SU-DHL-6 (cell line): ENCODE results near the gene UBTF.

Experiments
- H2AFZ ChIP-seq: fragments of 200-600 bp; sonication (generic); 2 replicates; pipeline ENCODE4 v1.6.1; 2014; ENCODE audit warnings: low read depth, mild to moderate bottlenecking, moderate library complexity, mixed read lengths, antibody characterized with exemption, low read length; ENCODE audit not compliant: severe bottlenecking
- H3F3A ChIP-seq: fragments of 200-600 bp; shearing (Covaris generic); 2 replicates; pipeline ENCODE4 v1.6.0; 2016; ENCODE audit warnings: antibody characterized with exemption, mild to moderate bottlenecking; ENCODE audit not compliant: insufficient read depth
- H3K27ac ChIP-seq: fragments of 200-600 bp; sonication (generic); 2 replicates; pipeline ENCODE4 v1.5.1; 2016; ENCODE audit warnings: low read depth, mild to moderate bottlenecking, low read length, moderate library complexity, mixed read lengths
- H3K27me3 ChIP-seq: fragments of 200-600 bp; sonication (generic), shearing (Covaris generic); 2 replicates; pipeline ENCODE4 v1.6.0; 2014; ENCODE audit warnings: mild to moderate bottlenecking, low read length
- H3K36me3 ChIP-seq: fragments of 200-600 bp; sonication (generic); 2 replicates; pipeline ENCODE4 v1.6.1; 2014; ENCODE audit warnings: mild to moderate bottlenecking, low read length, mixed read lengths
- H3K4me2 ChIP-seq: fragments of 300-600, 200-600 bp; shearing (Covaris generic), sonication (generic); 2 replicates; pipeline ENCODE4 v1.6.0; 2014; ENCODE audit warnings: low read length, low read depth, mild to moderate bottlenecking; ENCODE audit not compliant: poor library complexity, severe bottlenecking
- H3K4me3 ChIP-seq: fragments of 200-600 bp; sonication (generic); 2 replicates; pipeline ENCODE4 v1.5.1; 2014; ENCODE audit warnings: antibody characterized with exemption, low read length, mild to moderate bottlenecking, mixed read lengths; ENCODE audit not compliant: insufficient read depth, poor library complexity, severe bottlenecking
- H3K79me2 ChIP-seq: fragments of 200-600 bp; sonication (generic); 2 replicates; pipeline ENCODE4 v1.6.1; 2014; ENCODE audit warnings: mild to moderate bottlenecking, low read length, moderate library complexity; ENCODE audit not compliant: insufficient read depth
- H3K9ac ChIP-seq: fragments of 200-600 bp; sonication (generic); 2 replicates; pipeline ENCODE4 v1.7.0; 2014; ENCODE audit warnings: mild to moderate bottlenecking, low read length
- H3K9me2 ChIP-seq: fragments of 200-600 bp; sonication (generic); replicated peaks from 2 replicates; pipeline ENCODE4 v1.6.1; 2014; ENCODE audit warnings: low read length; ENCODE audit not compliant: insufficient read depth
- H3K9me3 ChIP-seq: fragments of 200-600 bp; sonication (generic); 2 replicates; pipeline ENCODE4 v1.6.1; 2014; ENCODE audit warnings: low read length, mixed read lengths; ENCODE audit not compliant: insufficient read depth
- H4K20me1 ChIP-seq: fragments of 200-600 bp; sonication (generic); 2 replicates; pipeline ENCODE4 v1.6.1; 2014; ENCODE audit warnings: low read depth, mild to moderate bottlenecking, antibody characterized with exemption, low read length, moderate library complexity, mixed read lengths
- CTCF ChIP-seq: fragments of 200-600 bp; sonication (generic); IDR thresholded peaks from one replicate; pipeline ENCODE4 v1.5.1; 2017; ENCODE audit warnings: antibody characterized with exemption, mild to moderate bottlenecking, low read length, moderate library complexity; ENCODE audit not compliant: insufficient read depth, poor library complexity, severe bottlenecking
- EZH2phosphoT487 ChIP-seq: fragments of 200-600 bp; sonication (generic), shearing (Covaris generic); conservative IDR thresholded peaks from 2 replicates; pipeline ENCODE4 v1.6.1; 2018; ENCODE audit warnings: mild to moderate bottlenecking, antibody characterized with exemption, low read length, moderate library complexity, mixed read lengths

The UBTF gene

GRCh38 chr17:44218344-44219107 is 949 bp downstream of the UBTF start:
- Histone ChIP-seq H3K9me2 (no peaks in the 10 kb centered on the region), H3F3A (peaks cover 19% of the 10 kb centered on the region), H2AFZ (no peak overlapping the region), H3K27me3 (no peaks in the 10 kb centered on the region), H3K4me3 (peak overlapping the region; percentile 82), H3K4me2 (peak overlapping the region; percentile 91), H3K36me3 (peaks cover 11% of the 10 kb centered on the region), H3K9ac (peak overlapping the region; percentile 93), H4K20me1 (no peaks in the 10 kb centered on the region), H3K9me3 (no peaks in the 10 kb centered on the region), H3K27ac (peak overlapping the region; percentile 95), H3K79me2 (peaks cover 31% of the 10 kb centered on the region)
- peak; percentile 80 for TF ChIP-seq CTCF
- TF ChIP-seq EZH2phosphoT487: no peak

GRCh38 chr17:44217738-44218343 is 1.6 kb downstream of the UBTF start:
- Histone ChIP-seq H3K9ac (peak overlapping the region; percentile 93), H3K9me2 (no peaks in the 10 kb centered on the region), H3K9me3 (no peaks in the 10 kb centered on the region), H3K79me2 (peaks cover 31% of the 10 kb centered on the region), H3K4me3 (peak overlapping the region; percentile 82), H3K36me3 (peaks cover 11% of the 10 kb centered on the region), H4K20me1 (no peaks in the 10 kb centered on the region), H3K4me2 (peak overlapping the region; percentile 91), H3K27ac (peak overlapping the region; percentile 95), H3F3A (peaks cover 19% of the 10 kb centered on the region), H3K27me3 (no peaks in the 10 kb centered on the region), H2AFZ (no peak overlapping the region)
- TF ChIP-seq CTCF: no peak
- no peak for TF ChIP-seq EZH2phosphoT487

- H3K4me2 ChIP-seq: peak overlapping the region; percentile 91
Observed at GRCh38 chr17:44216694-44217093, 2.8 kb downstream of the UBTF start.

More at GRCh38 chr17:44216694-44217093, 2.8 kb downstream of the UBTF start:
- Histone ChIP-seq H3K9me3 (no peaks in the 10 kb centered on the region), H3K4me3 (peak overlapping the region; percentile 82), H3K27ac (peak overlapping the region; percentile 95), H3K36me3 (peaks cover 11% of the 10 kb centered on the region), H3K27me3 (no peaks in the 10 kb centered on the region), H3F3A (peaks cover 13% of the 10 kb centered on the region), H3K9me2 (no peaks in the 10 kb centered on the region), H3K79me2 (peaks cover 31% of the 10 kb centered on the region), H2AFZ (no peak overlapping the region), H4K20me1 (no peaks in the 10 kb centered on the region), H3K9ac (peak overlapping the region; percentile 93)
- no peak for TF ChIP-seq CTCF
- no peak for TF ChIP-seq EZH2phosphoT487
